NOMO-1 (cell line): Measurements from ENCODE around the gene GAS7.
A peak's percentile ranks its signal among the peaks of the same experiment; 100 is the strongest.
"Not testable (repeated sequence)": the region's sequence is repeated elsewhere in the genome, so short reads cannot be mapped to it uniquely, and the experiment has no call there.

Experiments
- DNase-seq, 2 experiments: peaks; one replicate each; lab custom pipeline; 2025; ENCODE audit not compliant: unreplicated experiment in 2 of 2; lab: John Stamatoyannopoulos, UW

Gene GAS7

DNA sequence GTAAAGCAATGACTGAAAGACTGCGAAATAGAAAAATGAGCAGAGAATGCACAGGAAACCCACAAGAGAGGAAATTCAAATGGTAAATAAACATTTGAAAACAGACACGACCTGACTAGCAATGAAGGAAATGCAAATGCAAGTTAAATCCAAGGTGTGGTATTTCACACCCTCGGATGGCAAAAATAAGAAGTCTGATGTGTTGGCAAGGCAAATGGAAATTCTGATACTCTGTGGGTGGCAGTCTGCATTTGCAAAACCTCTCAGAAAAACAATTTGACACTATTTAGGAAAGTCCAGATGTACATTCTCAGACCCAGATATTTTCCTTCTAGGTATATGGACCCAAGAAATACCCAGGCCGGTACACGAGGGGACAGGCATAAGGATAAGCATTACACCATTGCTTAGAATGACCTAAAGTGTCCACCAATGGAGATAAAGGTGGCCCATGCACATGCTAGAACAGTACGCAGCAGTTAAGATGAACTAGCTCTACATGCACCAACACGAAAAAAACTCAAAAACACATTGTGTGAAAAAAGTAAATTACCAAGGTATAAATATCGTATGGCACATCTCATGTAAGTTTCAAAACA is 116.7 kb downstream of the GAS7 start:
- no peak for DNase-seq

DNA sequence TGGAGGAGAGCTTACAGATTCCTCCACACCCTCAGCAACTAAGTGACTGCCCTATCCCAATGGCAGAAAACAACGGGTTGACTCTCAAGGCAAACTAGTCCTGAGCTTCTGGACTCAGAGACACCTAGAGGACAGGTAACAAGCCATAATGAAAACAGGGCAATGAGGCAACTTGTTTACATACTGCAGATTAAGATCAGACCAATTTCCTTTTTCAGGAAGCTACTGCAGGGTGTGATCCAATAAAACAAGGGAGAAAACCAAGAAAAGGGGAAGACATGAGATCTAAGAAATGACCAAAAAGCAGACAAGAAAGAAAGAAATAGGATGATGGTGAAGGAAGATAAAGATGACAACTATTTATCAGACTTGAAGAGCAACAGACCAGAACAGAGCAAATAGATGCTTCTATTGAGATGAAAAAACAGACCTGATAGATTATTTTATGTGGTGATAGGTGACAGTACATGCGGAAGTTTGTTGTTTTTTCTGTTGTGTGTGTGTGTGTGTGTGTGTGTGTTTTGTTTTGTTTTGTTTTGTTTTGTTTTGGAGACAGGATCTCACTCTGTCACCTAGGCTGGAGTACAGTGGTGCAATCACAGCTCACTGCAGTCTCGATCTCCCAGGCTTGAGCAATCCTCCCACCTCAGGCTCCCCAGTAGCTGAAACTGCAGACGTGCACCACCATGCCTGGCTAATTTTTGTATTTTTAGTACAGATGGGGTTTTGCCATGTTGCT is 120.7 kb downstream of the GAS7 start:
- DNase-seq = no peak

DNA sequence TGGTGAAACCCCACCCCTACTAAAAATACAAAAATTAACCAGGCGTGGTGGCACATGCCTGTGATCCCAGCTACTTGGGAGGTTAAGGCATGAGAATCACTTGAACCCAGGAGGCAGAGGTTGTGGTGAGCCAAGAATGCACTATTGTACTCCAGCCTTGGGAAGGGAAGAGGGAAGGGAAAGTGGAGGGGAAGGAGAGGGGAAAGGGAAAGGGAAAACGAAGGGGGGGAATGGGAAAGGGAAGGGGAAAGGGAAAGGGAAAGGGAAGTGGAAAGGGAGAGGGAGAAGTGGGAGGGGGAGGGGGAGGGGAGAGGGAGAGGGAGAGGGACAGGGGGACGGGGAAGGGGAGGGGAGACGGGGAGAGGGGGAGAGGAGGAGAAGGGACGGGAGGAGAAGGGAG is 122.5 kb downstream of the GAS7 start:
- DNase-seq = no peak

DNA sequence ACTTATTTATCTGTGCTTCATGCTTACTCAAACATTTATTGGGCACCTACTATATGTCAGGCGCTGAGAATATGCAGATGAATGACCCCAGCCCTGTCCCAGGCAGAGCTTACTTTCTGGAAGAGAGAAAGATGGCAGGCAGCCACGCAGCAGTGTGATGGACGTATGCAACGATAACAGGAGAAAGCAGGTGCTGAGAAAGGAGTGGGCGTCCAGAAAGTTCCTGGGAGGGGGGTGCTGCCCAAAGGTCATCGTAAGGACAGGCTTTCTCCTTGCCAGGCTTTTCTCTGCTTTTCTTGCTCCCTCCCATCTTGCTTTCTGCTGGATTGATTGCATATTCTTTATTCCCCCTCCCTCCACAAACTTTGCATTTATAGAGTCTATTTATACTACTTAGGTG is 124.5 kb downstream of the GAS7 start:
- DNase-seq = no peak

DNA sequence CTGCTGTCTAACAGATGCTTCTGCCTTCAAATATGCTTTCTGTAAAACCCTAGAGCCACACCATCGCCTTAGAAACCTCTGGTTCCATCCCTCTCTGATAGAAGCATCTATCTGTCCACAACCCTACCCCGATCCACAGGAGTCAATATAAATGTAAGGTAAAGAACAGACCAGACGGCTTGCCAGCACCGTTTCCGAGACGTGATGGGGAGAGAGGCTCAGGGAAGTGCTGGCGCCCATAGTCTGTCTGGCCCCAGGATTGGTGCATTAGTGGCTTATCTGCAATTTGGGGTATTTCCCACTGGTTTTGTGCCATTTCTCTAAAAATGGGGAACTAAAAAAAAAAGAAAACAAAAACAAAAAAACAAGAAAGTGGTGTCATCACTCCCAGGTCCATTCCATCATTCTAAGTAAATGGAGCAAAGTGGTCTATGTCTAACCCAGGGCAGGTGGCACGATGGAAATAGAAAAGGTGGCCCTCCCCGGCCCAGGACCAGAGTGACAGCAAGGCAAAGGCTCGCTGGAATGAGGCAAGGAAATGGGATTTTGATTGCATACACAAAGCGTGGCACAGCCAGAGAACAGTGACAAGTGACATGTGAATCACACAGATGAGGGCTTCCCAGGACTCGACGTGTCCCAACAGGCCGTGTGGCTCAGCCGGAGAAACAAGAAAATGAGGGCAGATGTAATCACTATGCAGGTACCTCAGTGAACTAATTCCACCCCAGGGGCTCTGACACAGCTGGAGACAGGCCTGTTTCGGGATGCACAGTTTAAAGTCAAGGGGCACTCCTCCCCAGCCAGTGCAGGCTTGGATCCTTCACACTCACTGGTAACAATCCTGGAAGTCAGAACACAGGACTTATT is 125.6 kb downstream of the GAS7 start:
- DNase-seq = no peak

DNA sequence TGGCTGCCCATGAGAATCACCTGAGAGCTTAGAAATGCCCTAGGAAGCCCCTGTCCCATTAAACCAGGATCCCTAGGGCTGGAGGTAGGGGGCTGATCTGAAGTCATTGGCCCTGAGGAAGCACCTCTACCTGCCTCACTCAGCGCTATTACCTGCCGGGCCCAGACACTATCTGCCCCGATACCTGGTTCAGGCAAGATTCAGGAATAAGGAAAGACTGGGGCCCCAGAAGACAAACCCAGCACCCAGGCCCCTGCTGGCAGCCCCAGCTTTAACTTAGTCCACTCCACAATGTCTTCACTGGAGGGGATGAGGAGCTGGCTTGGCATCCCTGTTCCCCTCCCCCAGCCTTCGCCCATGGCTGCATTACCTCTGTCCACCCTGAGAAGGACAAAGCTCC is 126.3 kb downstream of the GAS7 start:
- no peak for DNase-seq

DNA sequence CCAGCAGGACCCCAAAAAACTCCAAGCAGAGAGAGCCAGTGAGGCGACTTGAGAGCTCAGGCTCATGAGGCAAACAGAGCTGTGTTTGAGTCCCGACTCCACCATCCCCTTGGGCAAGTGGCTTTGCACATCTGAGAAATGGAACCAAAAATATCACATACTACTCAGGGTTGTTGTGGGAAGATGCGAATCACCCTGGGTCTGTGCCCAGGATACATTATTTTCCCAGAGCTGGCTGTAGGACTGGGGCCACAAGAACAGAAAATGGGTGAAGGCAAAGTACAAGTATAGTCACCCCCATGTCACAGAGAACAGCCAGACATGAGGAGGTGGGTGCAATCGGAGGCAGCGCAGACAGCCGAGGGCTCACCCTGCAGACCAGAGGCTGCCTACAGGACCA is 127.3 kb downstream of the GAS7 start:
- no peak for DNase-seq

DNA sequence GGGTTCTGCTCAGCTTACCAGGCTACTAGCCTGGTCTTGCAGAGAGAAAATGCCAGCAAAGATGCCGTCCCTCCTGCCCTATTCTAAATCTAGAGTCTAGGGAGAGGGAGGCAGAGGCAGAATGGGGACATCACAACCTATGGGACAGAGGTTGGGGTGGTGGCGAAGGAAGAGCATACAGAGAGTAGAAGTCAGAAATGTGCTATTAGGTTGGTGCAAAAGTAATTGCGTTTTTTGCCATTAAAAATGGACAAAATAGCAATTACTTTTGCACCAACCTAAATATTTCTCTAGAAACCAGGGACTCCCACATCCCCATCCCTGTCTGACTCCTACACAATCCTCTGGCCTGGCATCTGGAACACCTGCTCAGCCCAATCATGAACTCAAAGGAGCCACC is 127.7 kb downstream of the GAS7 start:
- no peak for DNase-seq

DNA sequence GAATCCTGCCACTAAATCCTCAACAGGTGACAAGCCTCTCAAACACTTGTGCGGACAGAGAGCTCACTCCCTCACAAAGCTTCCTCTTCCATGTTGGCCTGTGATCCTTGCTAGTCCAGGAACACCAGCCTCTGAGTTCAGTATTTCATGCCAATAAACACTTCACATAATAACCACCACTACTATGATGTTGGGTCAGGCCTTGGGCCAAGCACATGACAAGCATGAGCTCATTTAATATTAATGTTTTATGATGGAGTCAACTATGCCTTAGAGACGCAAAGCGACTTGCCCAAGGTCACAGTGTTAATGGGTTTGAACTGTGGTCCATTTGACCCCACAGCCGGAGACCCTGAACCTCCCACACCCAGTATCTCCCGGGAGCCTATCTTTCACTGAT is 129.1 kb downstream of the GAS7 start:
- no peak for DNase-seq

DNA sequence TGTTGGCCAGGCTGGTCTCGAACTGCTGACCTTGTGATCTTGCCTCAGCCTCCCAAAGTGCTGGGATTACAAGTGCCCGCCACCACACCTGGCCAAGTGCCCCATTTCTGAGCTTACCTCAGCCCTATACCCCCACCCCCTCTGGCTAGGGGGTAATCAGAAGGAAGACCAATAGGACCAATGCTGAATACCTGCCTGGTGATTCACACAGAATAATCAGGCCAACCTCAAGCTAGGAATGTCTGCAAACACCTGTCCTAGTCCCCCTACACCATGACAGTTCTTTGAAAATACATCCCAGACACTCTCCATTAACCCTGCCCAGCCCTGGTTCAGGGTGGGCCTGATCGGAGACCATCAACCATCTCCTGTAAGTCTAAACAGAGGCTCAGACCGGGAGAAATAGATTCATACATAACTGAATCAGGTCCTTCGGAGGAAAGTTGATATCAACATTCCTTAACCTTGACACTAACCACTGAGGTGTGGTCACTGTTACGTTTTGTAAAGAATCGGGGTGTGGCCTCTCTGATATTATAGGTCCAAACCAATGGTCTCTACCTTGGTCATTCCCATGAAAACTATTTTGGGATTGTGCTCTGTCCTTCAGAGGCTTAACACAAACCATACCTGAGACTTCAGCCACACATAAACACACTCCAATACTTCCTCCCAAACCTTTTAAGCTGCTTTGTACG is 130.8 kb downstream of the GAS7 start:
- no peak for DNase-seq

DNA sequence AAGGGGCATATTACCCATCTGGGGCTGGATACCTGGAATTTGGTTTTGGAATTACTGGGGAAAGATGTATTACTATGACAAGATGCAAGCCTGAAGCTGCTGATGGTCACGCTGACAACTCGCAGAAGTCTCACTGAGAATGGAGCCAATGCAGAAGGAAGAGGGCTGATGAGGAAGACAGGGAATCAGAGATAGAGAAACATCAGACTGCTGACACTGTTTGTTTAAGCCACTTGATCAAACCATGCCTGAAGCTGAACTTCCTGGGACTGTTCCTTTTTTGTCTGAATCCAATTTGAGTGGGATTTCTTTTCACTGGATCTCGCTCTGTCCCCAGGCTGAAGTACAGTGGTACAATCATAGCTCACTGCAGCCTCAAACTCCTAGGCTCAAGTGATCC is 133.9 kb downstream of the GAS7 start:
- DNase-seq = peak in 1 of 2 experiments; percentile 7

DNA sequence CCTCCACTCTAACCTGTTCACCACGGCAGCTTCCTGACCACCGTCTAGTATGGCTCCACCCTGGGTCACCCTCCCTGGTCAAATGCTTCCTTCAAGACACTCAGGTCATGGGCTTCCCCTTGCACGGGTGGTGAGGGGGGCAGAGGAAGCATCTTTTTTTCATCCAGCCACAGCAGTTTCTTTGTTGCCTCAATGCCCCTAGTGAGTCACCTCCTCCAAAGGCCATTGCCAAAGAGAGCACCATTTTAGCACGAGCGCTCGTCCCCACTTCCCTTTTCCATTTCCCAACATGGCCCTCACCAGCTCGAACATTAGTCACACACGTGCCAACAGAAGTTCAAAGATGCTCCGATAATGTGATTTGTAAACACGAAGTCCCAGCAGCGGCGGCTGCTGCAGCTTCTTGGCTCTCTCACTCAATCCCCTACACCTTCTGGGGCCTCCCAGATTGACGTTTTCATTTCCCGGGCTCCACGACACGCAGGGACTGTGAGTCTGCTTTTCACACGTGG is 134.6 kb downstream of the GAS7 start:
- DNase-seq = peak; percentile 97 to 98

DNA sequence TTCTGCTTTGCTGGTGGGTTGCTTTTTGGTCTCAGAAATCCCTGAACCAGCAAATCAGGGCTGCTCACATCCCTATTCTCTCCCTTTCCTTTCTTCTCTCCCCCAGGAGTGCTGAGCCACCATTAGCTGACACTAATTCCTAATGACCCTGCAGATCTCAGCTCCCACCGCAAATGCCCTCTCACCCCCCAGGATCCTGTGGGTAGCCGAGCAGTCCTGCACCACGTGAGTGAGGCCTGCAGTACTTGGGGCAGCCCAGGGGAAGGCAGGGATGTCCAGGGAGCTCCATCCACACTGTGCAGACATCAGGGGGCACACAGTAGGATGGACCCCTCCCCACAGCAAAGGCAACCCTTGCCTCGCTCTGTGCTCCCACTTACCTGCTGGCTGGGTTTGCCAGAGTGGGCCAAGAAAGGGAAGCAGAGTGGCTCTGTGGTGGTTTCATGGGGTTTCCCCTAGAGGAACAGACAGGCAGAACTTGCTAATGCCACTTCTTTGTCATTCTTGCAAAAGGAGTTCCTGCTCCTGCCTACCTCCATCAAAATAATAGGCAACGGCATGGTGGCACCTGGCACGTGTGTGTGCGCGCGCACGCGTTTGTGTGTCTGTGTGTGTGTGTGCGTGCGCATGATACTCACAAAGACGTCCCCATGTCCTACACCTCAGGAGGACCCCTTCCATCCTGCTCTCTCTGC is 135.6 kb downstream of the GAS7 start:
- peak; percentile 49 to 71 for DNase-seq

DNA sequence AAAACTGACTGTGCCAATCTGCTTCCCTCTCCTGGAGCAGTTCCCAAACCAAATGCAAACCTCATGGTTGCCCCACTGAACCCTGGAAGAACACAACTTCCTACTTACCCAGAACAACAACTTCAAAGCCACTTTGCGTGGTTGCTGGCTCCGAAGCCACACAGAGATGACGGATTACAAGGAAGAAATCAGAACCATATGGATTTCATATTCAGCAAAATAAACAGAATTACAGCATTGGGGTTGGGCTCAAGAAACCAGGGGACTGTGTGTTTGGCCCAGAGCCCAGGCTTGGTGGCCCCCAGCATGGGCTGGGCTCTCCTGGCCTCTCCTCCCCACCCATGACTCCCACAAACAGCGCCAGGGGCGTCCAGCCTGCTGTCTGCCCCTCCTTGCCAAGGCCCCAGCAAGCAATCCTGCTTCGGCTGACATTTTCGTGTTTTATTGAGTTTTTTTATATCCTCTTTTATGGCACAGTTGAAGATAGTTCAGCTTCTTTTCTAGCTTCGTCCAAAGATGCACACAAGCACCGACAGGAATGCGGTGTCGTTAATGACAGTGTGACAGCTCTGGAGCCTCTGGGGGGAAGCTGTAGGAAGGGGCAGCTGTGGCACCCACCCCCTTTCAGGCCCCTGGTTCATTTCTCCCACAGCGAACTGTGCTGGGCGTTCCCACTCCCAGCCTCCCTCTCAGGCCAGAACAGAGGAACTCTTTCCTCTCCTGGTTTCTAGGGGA is 137.1 kb downstream of the GAS7 start:
- no peak for DNase-seq

DNA sequence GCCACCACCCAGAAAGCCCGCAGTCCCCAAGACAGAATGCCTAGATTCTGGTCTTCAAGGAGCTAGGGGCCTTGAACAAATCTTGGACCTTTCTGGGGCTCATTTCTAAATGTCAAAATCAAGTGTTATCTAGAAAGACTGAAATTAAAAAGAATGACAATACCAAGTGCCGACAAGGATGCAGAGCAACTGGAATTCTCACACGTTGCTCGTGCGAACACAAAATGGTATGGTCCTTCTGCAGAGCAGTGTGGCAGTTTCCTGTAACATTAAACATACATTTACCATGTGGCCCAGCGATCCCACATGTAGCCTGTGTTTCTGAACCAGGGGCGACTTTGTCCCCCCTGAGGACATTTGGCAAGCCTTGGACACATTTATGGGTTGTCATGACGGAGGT is 137.9 kb downstream of the GAS7 start:
- DNase-seq = no peak

DNA sequence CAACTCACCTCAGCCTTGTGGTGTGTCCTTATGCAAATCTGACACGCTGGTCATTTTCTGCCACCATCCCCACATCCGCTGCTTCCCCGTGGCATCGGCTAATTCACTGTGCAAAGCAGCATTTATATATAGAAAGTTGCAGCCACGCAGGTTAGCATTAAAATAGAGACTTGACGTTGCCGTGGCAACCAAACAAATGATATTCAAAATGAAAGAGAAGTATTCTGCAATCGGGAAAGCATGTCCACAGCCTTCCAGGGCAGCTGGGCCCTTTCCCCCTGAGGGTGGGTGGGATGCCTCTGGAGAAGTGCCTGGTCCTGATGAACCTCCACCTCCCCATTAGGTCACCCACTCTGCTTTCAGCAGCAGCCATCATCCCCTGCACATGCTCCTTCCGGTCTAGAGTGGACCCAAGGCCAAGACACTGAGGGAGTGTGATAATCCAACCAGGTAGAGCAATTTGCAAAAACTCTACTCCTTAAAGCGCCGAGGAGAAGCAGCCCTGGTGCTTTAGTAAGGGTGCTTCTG is 138.7 kb downstream of the GAS7 start:
- DNase-seq = peak in 1 of 2 experiments; percentile 57

DNA sequence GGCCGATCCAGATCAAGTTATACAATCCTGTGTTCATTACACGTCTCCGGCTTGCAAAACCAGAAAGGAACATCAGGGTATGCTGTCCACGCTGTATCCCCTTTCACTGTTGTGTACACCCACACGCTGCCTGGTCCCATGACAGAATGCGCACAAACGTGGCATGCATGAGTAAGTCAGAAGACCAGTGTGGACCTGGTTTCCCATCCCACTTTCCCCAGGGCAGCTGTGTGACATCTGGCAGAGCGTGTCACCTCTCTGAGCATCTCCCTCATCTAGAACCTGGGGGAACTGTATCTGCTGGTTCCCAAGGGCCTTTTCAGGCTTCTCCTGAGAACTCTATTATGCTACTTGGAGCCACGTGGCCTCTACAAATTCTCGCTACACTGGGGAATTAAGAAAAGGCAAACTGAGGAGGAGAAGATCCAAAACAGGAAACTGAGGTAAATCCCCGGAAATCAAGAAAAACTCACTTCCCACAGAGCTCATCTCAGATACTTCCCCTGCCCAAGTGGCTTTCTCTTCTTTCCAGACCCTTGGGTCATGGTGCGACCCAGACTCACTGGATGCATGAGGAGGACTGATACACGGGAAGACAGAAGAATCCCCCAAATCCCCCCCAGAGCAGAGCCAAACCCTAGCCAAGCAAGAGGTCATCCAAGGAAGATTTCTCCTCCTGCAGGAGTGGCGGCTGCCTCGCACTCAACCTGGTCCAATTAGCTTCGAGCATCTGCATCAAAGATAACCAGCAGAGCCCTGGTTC is 139.3 kb downstream of the GAS7 start:
- DNase-seq = no peak

DNA sequence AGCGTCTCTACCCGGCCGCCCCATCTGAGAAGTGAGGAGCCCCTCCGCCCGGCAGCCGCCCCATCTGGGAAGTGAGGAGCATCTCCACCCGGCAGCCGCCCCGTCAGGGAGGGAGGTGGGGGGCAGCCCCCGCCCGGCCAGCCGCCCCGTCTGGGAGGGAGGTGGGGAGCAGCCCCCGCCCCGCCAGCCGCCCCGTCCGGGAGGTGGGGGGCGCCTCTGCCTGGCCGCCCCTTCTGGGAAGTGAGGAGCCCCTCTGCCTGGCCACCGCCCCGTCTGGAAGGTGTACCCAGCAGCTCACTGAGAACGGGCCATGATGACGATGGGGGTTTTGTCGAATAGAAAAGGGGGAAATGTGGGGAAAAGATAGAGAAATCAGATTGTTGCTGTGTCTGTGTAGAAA is 140.9 kb downstream of the GAS7 start:
- not testable (repeated sequence) for DNase-seq
